H9 (cell line): Measurements from ENCODE around the gene C19orf25. TPM values are rescaled to one million over a fixed set of nuclear protein-coding genes. Genes with fewer than 3 reads are reported as not detected.

Experiments used
- DNase-seq: peaks from one replicate; pipeline ENCODE4 v3.0.0-alpha.2; 2017
- H2AFZ ChIP-seq: one replicate; pipeline ENCODE4 v1.6.1; 2013; ENCODE audit warnings: mild to moderate bottlenecking, low read length, control low read depth, moderate library complexity
- H2AK5ac ChIP-seq: 2 replicates; pipeline ENCODE4 v1.6.1; 2013; ENCODE audit warnings: low read length, control low read depth, mixed read lengths; ENCODE audit not compliant: insufficient read length
- H2BK120ac ChIP-seq: one replicate; pipeline ENCODE4 v1.6.1; 2013; ENCODE audit warnings: low read depth, mild to moderate bottlenecking, low read length, control low read depth, inconsistent platforms; ENCODE audit not compliant: poor library complexity, severe bottlenecking
- H2BK12ac ChIP-seq: 2 replicates; pipeline ENCODE4 v1.6.1; 2013; ENCODE audit warnings: low read length, control low read depth, mixed read lengths, low read depth; ENCODE audit not compliant: insufficient read length
- H2BK15ac ChIP-seq: 2 replicates; pipeline ENCODE4 v1.6.1; 2013; ENCODE audit warnings: low read depth, low read length, control low read depth
- H2BK20ac ChIP-seq: one replicate; pipeline ENCODE4 v1.6.1; 2013; ENCODE audit warnings: low read depth, mild to moderate bottlenecking, low read length, control low read depth, inconsistent platforms; ENCODE audit not compliant: poor library complexity, severe bottlenecking
- H2BK5ac ChIP-seq: 2 replicates; pipeline ENCODE4 v1.6.1; 2013; ENCODE audit warnings: low read length, control low read depth, mixed read lengths; ENCODE audit not compliant: insufficient read length
- H3K14ac ChIP-seq: 2 replicates; pipeline ENCODE4 v1.6.1; 2013; ENCODE audit warnings: low read length, control low read depth; ENCODE audit not compliant: insufficient read depth
- H3K18ac ChIP-seq: 2 replicates; pipeline ENCODE4 v1.6.1; 2013; ENCODE audit warnings: low read depth, mild to moderate bottlenecking, mixed read lengths, low read length, control low read depth; ENCODE audit not compliant: insufficient read length
- H3K23ac ChIP-seq: 2 replicates; pipeline ENCODE4 v1.6.1; 2013; ENCODE audit warnings: low read length, control low read depth, mixed read lengths, low read depth; ENCODE audit not compliant: insufficient read length
- H3K23me2 ChIP-seq: 2 replicates; pipeline ENCODE4 v1.6.1; 2013; ENCODE audit warnings: low read depth, mild to moderate bottlenecking, mixed read lengths, low read length, control low read depth; ENCODE audit not compliant: insufficient read length, poor library complexity, severe bottlenecking
- H3K27ac ChIP-seq: 2 replicates; pipeline ENCODE4 v1.5.1; 2013; ENCODE audit warnings: low read length, control low read depth, mixed read lengths, low read depth; ENCODE audit not compliant: insufficient read length
- H3K27me3 ChIP-seq: 2 replicates; pipeline ENCODE4 v1.6.1; 2013; ENCODE audit warnings: low read length, control low read depth, inconsistent platforms; ENCODE audit not compliant: insufficient read depth
- H3K4ac ChIP-seq: 2 replicates; pipeline ENCODE4 v1.6.1; 2013; ENCODE audit warnings: low read depth, mild to moderate bottlenecking, control low read depth, inconsistent platforms, low read length, moderate library complexity
- H3K4me1 ChIP-seq: 2 replicates; pipeline ENCODE4 v1.6.1; 2013; ENCODE audit warnings: low read length, control low read depth, inconsistent platforms; ENCODE audit not compliant: insufficient read depth
- H3K4me2 ChIP-seq: 2 replicates; pipeline ENCODE4 v1.6.1; 2013; ENCODE audit warnings: low read length, control low read depth, mixed read lengths; ENCODE audit not compliant: insufficient read length, insufficient read depth
- H3K56ac ChIP-seq: 2 replicates; pipeline ENCODE4 v1.6.1; 2013; ENCODE audit warnings: low read depth, mild to moderate bottlenecking, mixed read lengths, low read length, control low read depth; ENCODE audit not compliant: insufficient read length
- H3K79me1 ChIP-seq: 2 replicates; pipeline ENCODE4 v1.6.1; 2013; ENCODE audit warnings: low read depth, mild to moderate bottlenecking, moderate library complexity, low read length, control low read depth, inconsistent platforms; ENCODE audit not compliant: insufficient read depth, poor library complexity, severe bottlenecking
- H3K79me2 ChIP-seq: 2 replicates; pipeline ENCODE4 v1.6.1; 2013; ENCODE audit warnings: low read length, control low read depth, inconsistent platforms; ENCODE audit not compliant: insufficient read depth
- H3K9ac ChIP-seq: 2 replicates; pipeline ENCODE4 v1.6.1; 2013; ENCODE audit warnings: low read length, control low read depth, mixed read lengths; ENCODE audit not compliant: insufficient read length; ENCODE audit errors: extremely low read depth
- H3K9me3 ChIP-seq: one replicate; pipeline ENCODE4 v1.6.1; 2013; ENCODE audit warnings: low read depth, low read length, inconsistent platforms; ENCODE audit not compliant: control insufficient read depth
- H3T11ph ChIP-seq: one replicate; pipeline ENCODE4 v1.6.1; 2013; ENCODE audit warnings: mild to moderate bottlenecking, low read length, control low read depth, inconsistent platforms
- H4K20me1 ChIP-seq: one replicate; pipeline ENCODE4 v1.6.1; 2013; ENCODE audit not compliant: control insufficient read depth, insufficient read length, insufficient read depth
- H4K5ac ChIP-seq: 2 replicates; pipeline ENCODE4 v1.6.1; 2013; ENCODE audit warnings: low read depth, mild to moderate bottlenecking, mixed read lengths, low read length, control low read depth; ENCODE audit not compliant: insufficient read length
- H4K8ac ChIP-seq: replicated peaks from 2 replicates; pipeline ENCODE4 v1.6.1; 2013; ENCODE audit warnings: low read length, control low read depth, mixed read lengths, low read depth; ENCODE audit not compliant: insufficient read length
- H4K91ac ChIP-seq: 2 replicates; pipeline ENCODE4 v1.6.1; 2013; ENCODE audit warnings: low read depth, mild to moderate bottlenecking, moderate library complexity, mixed read lengths, low read length, control low read depth; ENCODE audit not compliant: insufficient read length
- H3K27ac Mint-ChIP-seq, 3 experiments: 2 replicates in 2 of 3; 3 replicates in 1 of 3; pipeline ENCODE4 v1.8.0; 2020 to 2021; ENCODE audit warnings: mixed read lengths in 3 of 3, mild to moderate bottlenecking in 1 of 3, moderate library complexity in 1 of 3
- H3K27me3 Mint-ChIP-seq: 2 replicates; pipeline ENCODE4 v1.8.0; 2021; ENCODE audit warnings: low read depth, mild to moderate bottlenecking, moderate library complexity, mixed read lengths
- H3K36me3 Mint-ChIP-seq, 3 experiments: 2 replicates in 2 of 3; 3 replicates in 1 of 3; pipeline ENCODE4 v1.8.0; 2020 to 2021; ENCODE audit warnings: low read depth in 3 of 3, mixed read lengths in 3 of 3; ENCODE audit not compliant: insufficient read depth in 1 of 3
- H3K4me1 Mint-ChIP-seq, 2 experiments: 2 replicates each; pipeline ENCODE4 v1.8.0; 2020; ENCODE audit warnings: mixed read lengths in 2 of 2
- H3K4me3 Mint-ChIP-seq, 2 experiments: 2 replicates in 1 of 2; 3 replicates in 1 of 2; pipeline ENCODE4 v1.8.0; 2020 to 2021; ENCODE audit warnings: mild to moderate bottlenecking in 2 of 2, mixed read lengths in 2 of 2, moderate library complexity in 1 of 2
- H3K9me3 Mint-ChIP-seq, 2 experiments: 2 replicates in 1 of 2; 3 replicates in 1 of 2; pipeline ENCODE4 v1.8.0; 2020; ENCODE audit warnings: mild to moderate bottlenecking in 2 of 2, mixed read lengths in 2 of 2, moderate library complexity in 1 of 2
- CTCF ChIP-seq: fragments of 200-600 bp; sonication (generic); conservative IDR thresholded peaks from 3 replicates; pipeline ENCODE4 v1.8.0; 2021; ENCODE audit warnings: antibody characterized with exemption, mild to moderate bottlenecking
- WGBS: extraction: QIAGEN DNeasy Blood & Tissue Kit; methylation state at CpG from one replicate; pipeline ENCODE4 v1.1.7; 2013; ENCODE audit warnings: missing lambda C conversion rate, low lambda C conversion rate, mixed read lengths; ENCODE audit not compliant: insufficient read length; ENCODE audit errors: extremely low coverage; 5-methylcytosine and 5-hydroxymethylcytosine counted together
- total RNA-seq: library from RNA; stranded (reverse); gene quantifications from 2 replicates; pipeline ENCODE4 v1.2.1, GENCODE V29; 2021

Gene C19orf25
- total RNA-seq, 1 experiment from 2014 or later = 36.8 TPM

- H2AFZ ChIP-seq = no peak overlapping the region
- no peak overlapping the region for H3K23ac ChIP-seq
- TF ChIP-seq CTCF = no peak
- no peaks in the 10 kb centered on the region for H3K9me3 ChIP-seq
- no peak overlapping the region for H3T11ph ChIP-seq
- peak overlapping the region; percentile 8 to 67; a peak in 1 of 5 replicates for H3K4me3 Mint-ChIP-seq
- no peak overlapping the region for H2BK5ac ChIP-seq
- H3K23me2 ChIP-seq = peaks cover 9% of the 10 kb centered on the region
- no peak overlapping the region for H3K56ac ChIP-seq
- no CpG with 5 or more reads among the region's 49 CpGs for WGBS
- H3K14ac ChIP-seq = no peak overlapping the region
- H3K27me3 ChIP-seq = peaks cover 61% of the 10 kb centered on the region
- DNase-seq = no peak
- no peak overlapping the region for H2BK120ac ChIP-seq
- H4K20me1 ChIP-seq = peaks cover 3% of the 10 kb centered on the region
- H3K4me1 ChIP-seq = no peaks in the 10 kb centered on the region
- no peaks in the 10 kb centered on the region for H3K79me1 ChIP-seq
- no peak overlapping the region for H3K18ac ChIP-seq
- H2BK20ac ChIP-seq = no peak overlapping the region
- H4K91ac ChIP-seq = no peak overlapping the region
- H3K79me2 ChIP-seq = no peaks in the 10 kb centered on the region
- H3K36me3 Mint-ChIP-seq = no peaks in the 10 kb centered on the region
- no peak overlapping the region for H2BK12ac ChIP-seq
- H3K9ac ChIP-seq = no peak overlapping the region
- no peak overlapping the region for H3K4ac ChIP-seq
- H3K27me3 Mint-ChIP-seq = peaks cover 83% of the 10 kb centered on the region
- no peaks in the 10 kb centered on the region for H3K9me3 Mint-ChIP-seq
- peaks cover 2 to 9% of the 10 kb centered on the region in 2 experiments; a peak in 3 of 4 replicates for H3K4me1 Mint-ChIP-seq
- no peak overlapping the region for H3K27ac Mint-ChIP-seq
- no peak overlapping the region for H2BK15ac ChIP-seq
- no peak overlapping the region for H3K4me2 ChIP-seq
- no peak overlapping the region for H4K8ac ChIP-seq
- H3K27ac ChIP-seq = no peak overlapping the region
- H2AK5ac ChIP-seq = no peak overlapping the region
- no peak overlapping the region for H4K5ac ChIP-seq
These were observed 10.7 kb downstream of the C19orf25 start for GRCh38 chr19:1468274-1468820.
